HepG2 (cell line): ENCODE results near the gene ZNF10. TPM values are rescaled to one million over a fixed set of nuclear protein-coding genes. Genes with fewer than 3 reads are reported as not detected.
A peak's percentile ranks its signal among the peaks of the same experiment; 100 is the strongest.

Source experiments
- ATAC-seq: fragments of 200-7000 bp; cut with Tn5 transposase; 3 replicates; pipeline ENCODE4 v1.9.1; 2020; ENCODE audit warnings: mild to moderate bottlenecking, moderate library complexity
- BruUV-seq: library from RNA; stranded (reverse); fragments of 400-500 nt; replicated peaks from 2 replicates; lab custom pipeline; 2021; lab: Mats Ljungman, UMichigan
- CTCF ChIA-PET: fragments of 300-600 bp; formaldehyde crosslinking; extraction: SDS; loops from one replicate; lab custom pipeline; 2021; ENCODE audit warnings: low total read pairs, inconsistent platforms, low intra/inter-chr PET ratio; lab: Yijun Ruan, JAX
- POLR2A ChIA-PET: fragments of 350-600 bp; sonication (Branson Sonifier 250); formaldehyde crosslinking; loops from one replicate; lab custom pipeline; 2020; ENCODE audit warnings: antibody characterized with exemption, inconsistent platforms; lab: Yijun Ruan, JAX
- DNase-seq: peaks from one replicate; pipeline ENCODE4 v3.0.0-alpha.2; 2015; ENCODE audit warnings: low spot score
- FAIRE-seq: peaks from 3 replicates; lab custom pipeline; 2011; peaks lifted over from hg19 to GRCh38; lab: Jason Lieb, UNC
- H2AFZ ChIP-seq: one replicate; pipeline ENCODE4 v1.6.1; 2011; ENCODE audit warnings: low read length, inconsistent platforms
- H3K27ac ChIP-seq: fragments of 300-600 bp; 3 replicates; pipeline ENCODE4 v1.8.0; 2011; ENCODE audit warnings: mixed run types, mild to moderate bottlenecking, mixed read lengths, low read length, inconsistent platforms; ENCODE audit not compliant: insufficient read depth; ENCODE audit errors: extremely low read length
- H3K27me3 ChIP-seq, 2 experiments: fragments of 200-600 bp in 1 of 2; 2 replicates in 1 of 2; 3 replicates in 1 of 2; pipeline versions ENCODE4 v1.6.0 to v1.8.0; 2011; ENCODE audit warnings: low read length in 2 of 2, mild to moderate bottlenecking in 2 of 2, moderate library complexity in 2 of 2, inconsistent platforms in 1 of 2; ENCODE audit not compliant: insufficient read depth in 2 of 2, control insufficient read depth in 1 of 2
- H3K36me3 ChIP-seq, 2 experiments: fragments of 200-600 bp in 1 of 2; replicated peaks in 1 of 2; 2 replicates in 1 of 2; 3 replicates in 1 of 2; pipeline versions ENCODE4 v1.5.1 to v1.8.0; 2011; ENCODE audit warnings: low read length in 2 of 2, inconsistent platforms in 1 of 2; ENCODE audit not compliant: insufficient read depth in 2 of 2, control insufficient read depth in 1 of 2
- H3K4me1 ChIP-seq: 2 replicates; pipeline ENCODE4 v1.5.1; 2012; ENCODE audit warnings: low read length, inconsistent platforms; ENCODE audit not compliant: insufficient read depth
- H3K4me2 ChIP-seq: 2 replicates; pipeline ENCODE4 v1.6.0; 2011; ENCODE audit warnings: low read depth, low read length, inconsistent platforms
- H3K4me3 ChIP-seq, 3 experiments: fragments of 200-600 bp in 1 of 3; sonication (generic), shearing (Covaris generic) in 1 of 3; replicated peaks in 1 of 3; 2 replicates each; pipeline ENCODE4 v1.5.1; 2011 to 2016; ENCODE audit warnings: low read length in 3 of 3, inconsistent platforms in 2 of 3, low read depth in 2 of 3, mild to moderate bottlenecking in 2 of 3, control low read depth in 1 of 3, mixed read lengths in 1 of 3; ENCODE audit not compliant: insufficient read depth in 1 of 3
- H3K79me2 ChIP-seq: one replicate; pipeline ENCODE4 v1.6.1; 2011; ENCODE audit warnings: low read length, inconsistent platforms; ENCODE audit not compliant: insufficient read depth
- H3K9ac ChIP-seq: 2 replicates; pipeline ENCODE4 v1.6.0; 2011; ENCODE audit warnings: mild to moderate bottlenecking, low read depth, low read length, inconsistent platforms; ENCODE audit not compliant: insufficient read depth
- H3K9me3 ChIP-seq: 2 replicates; pipeline ENCODE4 v1.5.1; 2012; ENCODE audit warnings: mild to moderate bottlenecking, low read length
- H4K20me1 ChIP-seq: 2 replicates; pipeline ENCODE4 v1.6.0; 2011; ENCODE audit warnings: inconsistent platforms, mild to moderate bottlenecking, low read length, moderate library complexity; ENCODE audit not compliant: insufficient read depth
- ARNTL ChIP-seq: sonication (generic); formaldehyde crosslinking; IDR thresholded peaks from 2 replicates; pipeline ENCODE4 v1.4.0; 2020; ENCODE audit warnings: mild to moderate bottlenecking, missing genetic modification reagents
- CHCHD3 ChIP-seq: sonication (generic); formaldehyde crosslinking; IDR thresholded peaks from 2 replicates; pipeline ENCODE4 v1.8.0; 2022; ENCODE audit warnings: mild to moderate bottlenecking, missing genetic modification reagents, moderate library complexity
- HDAC2 ChIP-seq: sonication (generic); formaldehyde crosslinking; IDR thresholded peaks from 2 replicates; pipeline ENCODE4 v1.4.0; 2020; ENCODE audit warnings: missing genetic modification reagents
- MAFF ChIP-seq: IDR thresholded peaks from 2 replicates; pipeline ENCODE4 v1.6.1; 2011; ENCODE audit warnings: low read depth, low read length, improper control_type of control experiment
- MAFK ChIP-seq, 2 experiments: IDR thresholded peaks in 1 of 2; conservative IDR thresholded peaks in 1 of 2; 2 replicates each; pipeline ENCODE4 v1.6.1; 2011; ENCODE audit warnings: improper control_type of control experiment in 2 of 2, low read length in 2 of 2
- MBNL3 ChIP-seq: fragments of 250-450 bp; sonication (Bioruptor Pico); conservative IDR thresholded peaks from 2 replicates; pipeline ENCODE4 v1.8.0; 2022; ENCODE audit warnings: mild to moderate bottlenecking, inconsistent platforms
- MZF1 ChIP-seq: sonication (generic); formaldehyde crosslinking; IDR thresholded peaks from 2 replicates; pipeline ENCODE4 v1.8.1; 2023; ENCODE audit warnings: mild to moderate bottlenecking, missing genetic modification reagents, borderline replicate concordance
- SAFB2 ChIP-seq: sonication (generic); formaldehyde crosslinking; IDR thresholded peaks from 2 replicates; pipeline ENCODE4 v1.5.1; 2020; ENCODE audit warnings: missing genetic modification reagents, low read depth, mild to moderate bottlenecking, borderline replicate concordance
- TGIF2 ChIP-seq: IDR thresholded peaks from 2 replicates; pipeline ENCODE4 v1.6.1; 2016; ENCODE audit warnings: control low read depth, missing compliant biosample characterization
- ZEB1 ChIP-seq: IDR thresholded peaks from 2 replicates; pipeline ENCODE4 v1.6.1; 2012; ENCODE audit warnings: mild to moderate bottlenecking, low read depth, inconsistent platforms; ENCODE audit not compliant: insufficient replicate concordance
- ZFP90 ChIP-seq: sonication (generic); formaldehyde crosslinking; IDR thresholded peaks from 2 replicates; pipeline ENCODE4 v1.8.0; 2022; ENCODE audit warnings: missing genetic modification reagents, mild to moderate bottlenecking, inconsistent platforms, borderline replicate concordance
- ZNF160 ChIP-seq: sonication (generic); formaldehyde crosslinking; IDR thresholded peaks from 2 replicates; pipeline ENCODE4 v1.8.0; 2022; ENCODE audit warnings: mild to moderate bottlenecking, inconsistent platforms, missing genetic modification reagents
- ZNF274 ChIP-seq: sonication (generic); formaldehyde crosslinking; IDR thresholded peaks from 2 replicates; pipeline ENCODE4 v1.5.1; 2020; ENCODE audit warnings: mild to moderate bottlenecking, missing genetic modification reagents
- ZNF337 ChIP-seq: sonication (generic); formaldehyde crosslinking; IDR thresholded peaks from 2 replicates; pipeline ENCODE4 v1.5.1; 2020; ENCODE audit warnings: missing genetic modification reagents, low read depth, mild to moderate bottlenecking, borderline replicate concordance
- ZNF614 ChIP-seq: IDR thresholded peaks from 2 replicates; pipeline ENCODE4 v1.6.1; 2018; ENCODE audit warnings: missing biosample characterization, missing genetic modification reagents, inconsistent platforms, borderline replicate concordance
- WGBS: methylation state at CpG from one replicate; pipeline ENCODE4 v1.1.6; 2017; ENCODE audit warnings: low lambda C conversion rate; 5-methylcytosine and 5-hydroxymethylcytosine counted together
- in situ Hi-C: cut with HindIII; loops from 2 replicates; pipeline ENCODE4 v1.10.0; 2017; ENCODE audit warnings: low pct_unique_long_range_greater_than_20kb; ENCODE audit not compliant: extremely low pct_ligation_motif_present
- intact Hi-C: fragments of 100-400 bp; cut with micrococcal nuclease; formaldehyde crosslinking; loops from one replicate; pipeline ENCODE4 v1.10.0; 2022; ENCODE audit not compliant: unreplicated experiment
- polyA plus RNA-seq, 8 experiments: library from polyadenylated mRNA; depleted of rRNA in 3 of 8; stranded (reverse) in 7 of 8; unstranded in 1 of 8; fragments of >200 nt; fragmentation: Illumina TruSeq in 4 of 8; extraction: Trizol in 4 of 8; gene quantifications; 2 replicates each; pipeline versions ENCODE4 v1.2.1 to v1.2.3, GENCODE V29; 2011 to 2016; ENCODE audit warnings: low read depth in 4 of 8, missing spikeins in 1 of 8, mixed read lengths in 1 of 8; ENCODE audit not compliant: insufficient read depth in 1 of 8
- total RNA-seq, 5 experiments: library from RNA; depleted of rRNA; stranded (reverse); fragments of >200 nt; fragmentation: Illumina TruSeq; extraction: Trizol; gene quantifications; 2 replicates each; pipeline ENCODE4 v1.2.3, GENCODE V29; 2016; ENCODE audit warnings: low read depth in 1 of 5
- TF ChIP-seq, protein P1 (sequence below): sonication (generic); formaldehyde crosslinking; conservative IDR thresholded peaks from 2 replicates; pipeline ENCODE4 v1.4.0; 2020; ENCODE audit warnings: missing genetic modification reagents
- TF ChIP-seq, protein P2 (sequence below): sonication (generic); formaldehyde crosslinking; IDR thresholded peaks from 2 replicates; pipeline ENCODE4 v1.8.0; 2022; ENCODE audit warnings: missing genetic modification reagents, mild to moderate bottlenecking, borderline replicate concordance

The ZNF10 gene
- total and polyA plus RNA-seq, 2 of the 13 experiments (the other 11 are each of a cell fraction or from before 2014, with no cell fraction given) = 2.9 to 6.5 TPM

DNA sequence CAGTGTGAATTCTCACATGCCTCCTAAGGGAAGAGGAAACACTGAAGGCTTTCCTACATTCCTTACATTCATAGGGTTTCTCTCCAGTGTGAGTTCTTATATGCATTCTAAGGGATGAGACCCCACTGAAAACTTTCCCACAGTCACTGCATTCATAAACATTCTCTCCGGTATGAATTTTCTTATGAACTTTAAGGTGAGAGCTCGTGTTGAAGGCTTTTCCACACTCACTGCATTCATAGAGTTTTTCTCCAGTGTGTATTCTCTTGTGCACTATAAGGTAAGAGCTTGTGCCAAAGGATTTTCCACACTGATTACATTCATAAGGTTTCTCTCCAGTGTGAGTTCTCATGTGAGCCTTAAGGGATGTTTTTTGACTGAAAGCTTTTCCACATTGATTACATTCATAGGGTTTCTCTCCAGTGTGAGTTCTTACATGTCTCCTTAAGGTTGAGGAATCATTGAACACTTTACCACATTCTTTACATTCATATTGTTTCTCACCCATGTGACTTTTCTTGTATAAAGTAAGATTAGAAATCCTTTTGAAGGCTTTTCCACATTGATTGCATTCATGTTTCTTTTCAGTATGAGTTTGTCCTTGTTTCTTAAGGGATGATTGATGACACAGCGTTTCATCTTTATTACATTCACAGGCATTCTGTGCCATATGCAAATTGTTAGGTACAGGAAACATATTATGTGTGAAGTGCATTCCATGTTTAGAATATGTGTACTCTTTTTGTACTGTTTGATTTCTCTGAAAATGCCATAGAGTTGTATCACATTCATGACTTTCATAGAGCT, 9.8 kb upstream of the ZNF10 start:
- no peak overlapping the region for H3K4me2 ChIP-seq
- H3K9me3 ChIP-seq = peaks cover 98% of the 10 kb centered on the region
- POLR2A ChIA-PET = no interaction called here
- H3K9ac ChIP-seq = no peak overlapping the region
- H2AFZ ChIP-seq = no peak overlapping the region
- 87% methylated on average over 3 of the region's 3 CpGs for WGBS
- H4K20me1 ChIP-seq = no peaks in the 10 kb centered on the region
- no peaks in the 10 kb centered on the region for H3K4me1 ChIP-seq
- CTCF ChIA-PET = no interaction called here
- no peak overlapping the region for H3K4me3 ChIP-seq
- intact Hi-C loops = no loop called here
- no peak for ATAC-seq
- peak; percentile 97; the same call in 1 of the 2 replicates for TF ChIP-seq ZNF274 (CRISPR knock-in tag)
- TF ChIP-seq MAFK (conservative IDR thresholded peaks at IDR 0.05 in 1 of 2, IDR thresholded peaks at IDR 0.05 in 1 of 2; ENCODE audit: low read length in 2 of 2) = peak; percentile 50 to 67; a peak in 3 of 4 replicates
- TF ChIP-seq TGIF2 = no peak
- no peak for TF ChIP-seq ZNF337 (CRISPR knock-in tag)
- peak; percentile 50; the same call in 1 of the 2 replicates for TF ChIP-seq MAFF
- TF ChIP-seq, all 625 proteins: peak for 3
- FAIRE-seq (no peak), DNase-seq (no peak)
- TSS peak; percentile 19 for BruUV-seq
- no peak overlapping the region for H3K27ac ChIP-seq
- in situ Hi-C loops = no loop called here
- H3K36me3 ChIP-seq = peaks cover 10 to 20% of the 10 kb centered on the region in 2 experiments
- H3K27me3 ChIP-seq = no peaks in the 10 kb centered on the region
- no peaks in the 10 kb centered on the region for H3K79me2 ChIP-seq

DNA sequence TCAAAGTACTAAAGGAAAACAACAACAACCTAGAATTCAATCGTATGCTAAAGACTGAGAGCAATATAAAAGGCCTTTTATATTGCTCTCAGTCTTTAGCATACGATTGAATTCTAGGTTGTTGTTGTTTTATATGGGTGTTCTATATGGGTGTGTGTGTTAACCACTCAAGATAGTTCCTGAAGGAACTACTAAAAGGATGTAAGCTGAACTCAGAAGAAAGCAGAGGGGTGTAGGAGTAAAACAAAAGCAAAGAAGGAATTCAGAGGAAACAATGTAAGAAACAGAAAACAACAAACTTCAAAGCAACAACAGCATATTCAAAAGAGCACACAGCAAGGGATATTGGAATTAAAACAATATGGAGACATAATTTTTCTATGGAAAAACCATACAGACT, 5.8 kb upstream of the ZNF10 start:
- WGBS = 96% methylated on average over 2 of the region's 2 CpGs
- CTCF ChIA-PET = no interaction called here
- no peak for TF ChIP-seq SAFB2 (CRISPR knock-in tag)
- TF ChIP-seq ARNTL (CRISPR knock-in tag) = no peak
- no peak for TF ChIP-seq ZNF160 (CRISPR knock-in tag)
- TF ChIP-seq CHCHD3 (CRISPR knock-in tag) = no peak
- no peak for TF ChIP-seq ZEB1
- TF ChIP-seq MZF1 (CRISPR knock-in tag) = no peak
- TF ChIP-seq HDAC2 (CRISPR knock-in tag) = no peak
- TF ChIP-seq ZFP90 (CRISPR knock-in tag) = no peak
- no peak for TF ChIP-seq MBNL3 (CRISPR knock-in tag)
- TF ChIP-seq, protein P1, sequence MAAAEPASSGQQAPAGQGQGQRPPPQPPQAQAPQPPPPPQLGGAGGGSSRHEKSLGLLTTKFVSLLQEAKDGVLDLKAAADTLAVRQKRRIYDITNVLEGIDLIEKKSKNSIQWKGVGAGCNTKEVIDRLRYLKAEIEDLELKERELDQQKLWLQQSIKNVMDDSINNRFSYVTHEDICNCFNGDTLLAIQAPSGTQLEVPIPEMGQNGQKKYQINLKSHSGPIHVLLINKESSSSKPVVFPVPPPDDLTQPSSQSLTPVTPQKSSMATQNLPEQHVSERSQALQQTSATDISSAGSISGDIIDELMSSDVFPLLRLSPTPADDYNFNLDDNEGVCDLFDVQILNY (CRISPR knock-in tag) = no peak
- TF ChIP-seq ZNF614 (CRISPR knock-in tag) = no peak
- TF ChIP-seq, protein P2, sequence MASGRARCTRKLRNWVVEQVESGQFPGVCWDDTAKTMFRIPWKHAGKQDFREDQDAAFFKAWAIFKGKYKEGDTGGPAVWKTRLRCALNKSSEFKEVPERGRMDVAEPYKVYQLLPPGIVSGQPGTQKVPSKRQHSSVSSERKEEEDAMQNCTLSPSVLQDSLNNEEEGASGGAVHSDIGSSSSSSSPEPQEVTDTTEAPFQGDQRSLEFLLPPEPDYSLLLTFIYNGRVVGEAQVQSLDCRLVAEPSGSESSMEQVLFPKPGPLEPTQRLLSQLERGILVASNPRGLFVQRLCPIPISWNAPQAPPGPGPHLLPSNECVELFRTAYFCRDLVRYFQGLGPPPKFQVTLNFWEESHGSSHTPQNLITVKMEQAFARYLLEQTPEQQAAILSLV (CRISPR knock-in tag) = no peak

More for the DNA sequence above, 5.8 kb upstream of the ZNF10 start:
- ATAC-seq (no peak), DNase-seq (no peak), FAIRE-seq (no peak)
- no peaks in the 10 kb centered on the region for H3K27me3 ChIP-seq
- H3K27ac ChIP-seq = no peak overlapping the region
- BruUV-seq = no TSS peak
- no peak overlapping the region for H3K9ac ChIP-seq
- peaks cover 10 to 20% of the 10 kb centered on the region in 2 experiments for H3K36me3 ChIP-seq
- POLR2A ChIA-PET = no interaction called here
- 0 out of 2 replicates have a peak, but pooled peaks cover 4% of the 10 kb centered on the region for H3K4me1 ChIP-seq
- H3K79me2 ChIP-seq = no peaks in the 10 kb centered on the region
- intact Hi-C loops (no loop called here), in situ Hi-C loops (no loop called here)
- H4K20me1 ChIP-seq = no peaks in the 10 kb centered on the region
- H3K4me2 ChIP-seq = no peak overlapping the region
- peaks cover 87% of the 10 kb centered on the region for H3K9me3 ChIP-seq
- no peak overlapping the region for H2AFZ ChIP-seq
- no peak overlapping the region for H3K4me3 ChIP-seq
